GM18870 (cell line): ENCODE measurements around the gene CUL7.

Experiments used
- ATAC-seq: cut with Tn5 transposase; IDR thresholded peaks from one replicate; pipeline ENCODE4 v1.9.1; 2021; ENCODE audit warnings: moderate library complexity; ENCODE audit not compliant: unreplicated experiment

The CUL7 gene

DNA sequence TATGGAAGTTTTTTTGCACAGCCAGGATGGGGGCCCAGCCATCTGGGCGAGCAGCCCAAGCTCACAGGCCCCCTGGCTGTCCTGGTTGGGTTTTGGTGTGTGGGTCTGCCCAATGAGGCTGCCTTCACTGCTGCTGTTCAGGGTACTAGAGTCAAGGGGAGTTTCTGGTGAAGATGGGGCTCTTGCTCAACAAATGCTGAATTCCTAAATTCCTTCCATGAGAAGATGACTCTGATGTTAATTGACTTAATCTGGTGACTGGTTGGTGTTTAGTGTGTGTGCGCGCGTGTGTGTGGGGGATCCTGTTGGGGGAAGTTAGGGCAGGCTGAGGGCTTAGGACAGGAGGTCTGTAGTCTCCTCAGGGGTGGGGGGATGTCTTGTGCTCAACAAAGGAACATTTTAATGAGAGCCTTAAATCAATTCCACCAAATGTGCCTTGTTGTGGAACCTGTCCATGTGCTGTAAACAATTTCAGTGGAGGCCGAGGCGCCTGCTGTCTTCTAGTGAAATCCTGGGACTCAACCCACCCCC, 24.4 kb upstream of the CUL7 start:
- no peak for ATAC-seq

DNA sequence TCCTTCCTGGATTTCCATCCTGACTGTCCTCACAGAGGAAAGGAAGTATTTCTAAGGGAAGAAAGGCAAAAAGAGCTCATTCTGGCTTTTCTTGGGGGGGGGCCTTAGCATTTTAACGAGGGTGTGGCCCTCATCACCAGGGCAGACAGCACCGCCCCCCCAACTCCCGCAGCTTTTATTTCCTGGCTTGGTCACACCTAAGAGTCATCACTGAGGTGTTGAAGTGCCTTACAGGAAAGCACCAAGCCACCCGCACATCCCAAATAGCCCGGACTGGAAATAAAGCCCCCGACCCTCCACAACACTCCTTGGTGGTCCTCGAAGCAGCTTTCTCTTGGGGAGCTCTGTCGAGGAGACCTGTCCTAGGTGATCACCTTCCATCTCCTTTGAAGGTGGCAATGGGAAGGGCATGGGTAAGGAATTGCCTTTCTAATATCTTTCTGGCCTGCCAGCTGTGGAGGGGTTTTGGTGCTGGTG, 23.7 kb upstream of the CUL7 start:
- ATAC-seq: no peak

DNA sequence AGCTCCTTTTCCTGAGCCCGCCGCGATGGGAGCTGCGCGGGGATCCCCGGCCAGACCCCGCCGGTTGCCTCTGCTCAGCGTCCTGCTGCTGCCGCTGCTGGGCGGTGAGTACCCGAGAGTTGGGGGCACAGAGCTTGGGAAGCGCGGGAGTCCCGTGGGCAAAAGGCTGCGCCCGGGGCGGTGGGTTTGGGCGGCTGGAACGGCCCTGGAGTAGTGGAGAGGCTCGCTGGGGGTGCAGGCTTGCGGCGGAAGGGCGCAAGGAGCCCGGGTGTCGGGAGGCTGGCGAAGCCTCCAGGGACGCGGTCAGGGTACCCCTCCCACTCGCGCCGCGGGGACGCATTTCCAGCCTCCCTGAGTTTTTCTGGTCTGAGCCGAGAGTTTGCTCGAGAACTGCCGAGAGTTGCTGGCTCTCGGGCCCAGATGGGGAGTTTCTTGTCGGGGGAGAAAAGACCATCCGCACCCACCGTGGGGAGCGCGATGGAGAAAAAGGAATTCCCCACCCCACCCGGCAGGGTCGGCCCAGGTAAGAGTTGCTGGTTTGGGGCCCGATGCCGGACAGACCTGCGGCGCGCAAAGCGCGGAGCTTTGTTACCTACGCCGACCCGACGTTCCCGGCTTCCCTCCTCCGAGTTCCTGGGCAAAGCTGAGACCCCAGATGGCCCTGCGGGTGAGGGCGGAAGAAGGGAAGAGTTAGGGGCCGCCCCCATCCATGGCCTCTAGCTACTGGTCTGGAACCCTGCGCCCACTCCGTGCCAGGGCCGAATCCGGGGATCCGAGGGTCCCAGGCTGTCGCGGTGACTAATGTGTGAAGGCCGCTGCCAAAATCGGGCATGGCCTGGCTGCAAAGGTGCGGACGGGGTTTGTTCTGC, 23.0 kb upstream of the CUL7 start:
- no peak for ATAC-seq

DNA sequence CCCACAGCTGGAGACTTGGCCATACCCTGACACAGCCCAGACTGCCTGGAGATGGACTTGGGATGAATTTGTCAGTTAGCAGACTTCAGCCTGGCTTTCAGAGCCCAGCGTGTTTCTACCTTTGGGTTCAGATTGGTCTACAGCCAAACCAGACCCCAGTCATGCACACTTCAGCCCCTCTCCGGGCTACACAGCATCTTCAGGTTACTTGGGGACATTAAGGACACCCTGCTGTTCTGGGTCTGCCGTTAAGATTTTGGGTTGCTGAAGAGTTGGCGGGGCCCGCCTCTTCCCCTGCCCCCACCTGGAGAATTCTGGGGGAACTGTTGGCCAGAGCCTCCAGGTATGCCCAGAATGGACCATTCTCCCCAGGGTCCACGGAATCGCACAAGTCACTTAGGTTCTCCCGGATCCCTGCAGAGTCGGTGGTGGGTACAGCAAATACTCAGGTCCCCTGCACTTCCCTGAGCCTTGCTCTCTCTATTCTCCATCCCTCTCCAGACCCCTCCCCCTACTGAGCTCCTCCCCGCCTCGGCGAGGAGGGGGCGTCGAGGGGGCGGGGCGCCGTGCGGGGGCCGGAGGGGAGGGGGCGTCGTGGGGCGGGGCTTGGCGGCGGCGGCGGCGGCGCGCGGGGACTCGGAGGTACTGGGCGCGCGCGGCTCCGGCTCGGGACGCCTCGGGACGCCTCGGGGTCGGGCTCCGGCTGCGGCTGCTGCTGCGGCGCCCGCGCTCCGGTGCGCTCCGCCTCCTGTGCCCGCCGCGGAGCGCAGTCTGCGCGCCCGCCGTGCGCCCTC, 22.2 kb upstream of the CUL7 start, which contains the start of gene PTK7:
Gene PTK7 (plus strand): TSS at position 645 of the 794 bp plus-strand sequence. CDS start 175 bp downstream, outside the sequence.
- ATAC-seq: no peak

DNA sequence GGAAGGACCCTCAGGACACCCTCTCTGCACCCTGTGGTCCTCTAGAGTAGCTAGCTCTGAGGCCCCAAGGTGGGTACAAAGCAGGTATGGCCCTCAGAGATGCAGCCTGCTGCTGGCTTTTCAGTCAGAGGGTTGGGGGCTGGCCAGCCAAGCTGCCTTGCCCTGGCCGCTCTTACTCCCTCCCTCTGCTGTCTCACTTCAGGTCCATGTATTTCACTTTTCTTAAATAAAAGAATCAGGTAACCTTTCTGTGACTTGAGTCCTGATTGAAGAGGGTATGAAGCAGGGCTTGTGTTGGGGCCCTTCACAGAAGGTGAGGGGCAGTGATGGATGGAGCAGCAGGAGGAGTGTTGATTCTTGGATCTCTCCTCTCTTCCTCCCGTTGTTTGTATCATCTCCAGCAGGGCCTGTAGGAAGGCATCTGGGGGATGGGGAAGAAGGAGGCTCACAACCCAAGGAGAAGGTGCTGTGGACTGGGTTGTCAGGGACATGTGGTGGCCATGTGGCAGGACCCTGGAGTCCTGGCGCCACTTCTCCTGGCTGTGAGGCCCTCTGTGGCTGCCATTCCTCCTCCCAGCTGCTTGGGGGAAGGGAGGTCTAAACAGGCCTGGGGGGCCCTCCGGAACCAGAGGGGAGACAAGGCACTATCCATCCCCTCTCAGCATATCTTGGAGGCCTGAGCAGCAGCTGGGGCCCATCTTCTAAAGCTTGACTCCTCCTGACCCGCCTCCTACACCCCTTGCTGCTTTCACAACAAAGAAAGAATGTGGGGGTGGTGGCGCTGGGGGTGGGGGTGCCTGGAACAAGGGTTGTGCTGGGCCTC, 21.4 kb upstream of the CUL7 start:
- no peak for ATAC-seq

DNA sequence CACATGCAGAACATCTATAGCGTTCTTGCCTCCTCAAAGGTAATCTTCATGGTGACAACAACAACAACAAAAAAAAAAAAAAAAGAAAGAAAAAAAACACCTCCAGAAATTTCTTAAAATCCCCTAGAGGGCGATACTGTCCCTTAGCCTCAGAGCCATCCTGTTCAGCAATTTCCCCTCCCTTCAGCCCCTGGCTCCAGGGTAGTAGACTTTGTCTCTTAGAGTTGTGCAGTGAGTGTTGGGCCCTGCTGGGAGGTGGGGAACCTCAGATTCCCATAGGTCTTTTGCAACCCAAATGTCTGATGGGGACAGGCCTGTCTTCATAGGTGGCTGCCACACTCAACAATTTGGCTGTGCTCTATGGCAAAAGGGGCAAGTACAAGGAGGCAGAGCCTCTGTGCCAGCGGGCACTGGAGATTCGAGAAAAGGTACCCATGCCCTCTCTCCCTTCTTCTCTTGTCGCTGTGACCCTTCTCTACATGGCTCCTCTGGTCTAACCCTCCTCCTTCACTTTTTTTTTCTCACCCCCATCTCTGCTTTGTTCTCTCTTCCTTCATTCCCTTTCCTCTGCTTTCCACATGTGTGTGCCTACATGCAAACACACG, 16.5 kb upstream of the CUL7 start:
- no peak for ATAC-seq

DNA sequence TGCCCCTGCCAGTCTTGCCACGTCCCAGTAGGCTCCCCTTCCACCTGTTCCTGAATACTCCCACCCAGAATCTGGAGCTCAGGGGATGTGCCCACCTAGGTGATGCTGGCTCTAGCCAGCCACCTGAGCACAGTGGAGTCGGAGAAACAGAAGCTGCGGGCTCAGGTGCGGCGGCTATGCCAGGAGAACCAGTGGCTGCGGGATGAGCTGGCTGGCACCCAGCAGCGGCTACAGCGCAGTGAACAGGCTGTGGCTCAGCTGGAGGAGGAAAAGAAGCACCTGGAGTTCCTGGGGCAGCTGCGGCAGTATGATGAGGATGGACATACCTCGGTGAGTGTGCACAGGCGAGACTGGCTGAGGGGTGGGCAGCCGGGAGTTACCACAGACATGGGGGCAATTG, 9.2 kb upstream of the CUL7 start:
- no peak for ATAC-seq

DNA sequence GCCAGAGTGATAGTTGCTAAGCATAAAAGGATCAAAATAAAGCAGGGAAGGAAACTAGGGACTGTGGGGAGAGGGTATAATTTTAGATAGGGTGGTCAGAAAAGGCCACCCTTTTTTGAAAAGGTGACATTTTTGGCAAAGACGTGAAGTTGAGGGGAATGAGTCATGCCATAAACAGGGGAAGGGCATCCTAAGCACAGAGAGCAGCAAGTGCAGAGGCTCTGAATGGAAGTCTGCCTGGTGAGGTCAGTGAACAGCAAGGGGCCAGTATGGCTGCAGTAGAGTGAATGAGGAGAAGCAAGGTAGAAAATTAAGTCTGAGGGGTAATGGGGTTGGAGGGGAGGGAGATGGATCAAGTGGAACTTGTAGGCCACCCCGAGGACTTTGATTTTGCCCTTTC, 8.2 kb upstream of the CUL7 start:
- ATAC-seq: no peak

DNA sequence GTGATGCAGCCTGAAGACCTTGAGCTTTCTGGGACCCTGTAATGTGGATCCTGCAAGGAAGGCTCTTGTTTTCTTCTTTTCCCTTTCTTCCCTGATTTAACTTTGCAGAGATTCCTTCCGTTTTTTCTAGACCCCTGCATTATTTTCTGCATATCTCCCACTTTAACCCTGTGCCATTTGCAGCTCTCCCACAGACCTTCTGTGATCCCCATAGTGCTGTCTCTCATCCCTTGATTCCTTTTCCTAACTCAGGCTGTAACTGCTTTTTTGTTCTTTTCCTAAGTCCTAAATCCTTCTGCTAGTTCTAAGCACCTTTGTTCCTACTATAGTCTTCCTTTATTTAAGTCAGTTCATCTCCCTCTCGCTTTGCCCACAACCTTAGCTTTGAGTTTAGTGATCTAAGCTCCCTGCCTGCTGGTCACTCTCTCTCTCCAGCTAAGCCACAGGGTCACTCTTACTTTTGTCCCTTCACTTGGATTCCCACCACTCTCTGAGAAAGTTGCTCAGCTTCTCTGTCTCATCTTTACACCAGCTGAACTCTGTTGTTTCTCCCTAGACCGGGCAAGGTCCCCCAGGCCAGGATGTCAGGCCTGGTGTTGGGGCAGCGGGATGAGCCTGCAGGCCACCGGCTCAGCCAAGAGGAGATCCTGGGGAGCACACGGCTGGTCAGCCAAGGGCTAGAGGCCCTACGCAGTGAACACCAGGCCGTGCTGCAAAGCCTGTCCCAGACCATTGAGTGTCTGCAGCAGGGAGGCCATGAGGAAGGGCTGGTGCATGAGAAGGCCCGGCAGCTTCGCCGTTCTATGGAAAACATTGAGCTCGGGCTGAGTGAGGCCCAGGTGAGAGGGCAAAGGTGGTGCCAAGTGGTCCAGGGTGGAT, 7.3 kb upstream of the CUL7 start:
- no peak for ATAC-seq

DNA sequence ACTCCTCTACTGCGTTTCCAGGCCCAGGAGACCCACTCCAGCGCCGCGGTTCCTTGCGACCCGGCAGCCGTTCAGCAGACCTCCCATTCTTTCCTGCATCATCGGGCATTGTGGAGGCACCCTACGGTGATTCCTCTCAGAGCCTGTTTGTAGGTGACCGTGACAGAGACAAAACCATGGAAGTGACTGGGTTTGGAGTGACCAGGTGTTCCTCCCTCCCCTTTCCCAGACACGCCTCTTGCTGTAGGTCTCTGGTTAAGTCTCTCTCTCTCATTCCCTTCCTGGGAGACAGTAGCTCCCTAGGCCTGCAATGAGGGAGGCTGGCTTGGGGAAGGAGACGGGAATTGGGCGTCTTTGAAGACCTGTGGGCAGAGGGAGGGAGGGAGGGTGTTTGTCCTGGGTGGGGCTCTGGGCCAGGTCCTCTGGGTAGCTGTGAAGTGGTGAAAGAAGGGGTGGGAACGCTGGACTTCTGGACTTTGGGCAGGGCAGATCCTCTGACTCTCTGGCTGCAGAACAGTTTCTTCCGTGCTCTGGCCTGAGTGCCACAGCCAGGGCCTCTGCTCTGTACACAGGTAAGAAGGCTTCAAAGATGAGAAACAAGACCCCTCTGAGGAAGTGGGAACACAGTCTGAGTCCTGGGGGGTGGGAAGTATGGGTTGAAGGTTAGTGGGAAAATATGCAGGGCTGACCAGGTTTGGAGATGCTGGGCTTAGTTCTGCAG, 6.5 kb upstream of the CUL7 start:
- ATAC-seq: no peak

DNA sequence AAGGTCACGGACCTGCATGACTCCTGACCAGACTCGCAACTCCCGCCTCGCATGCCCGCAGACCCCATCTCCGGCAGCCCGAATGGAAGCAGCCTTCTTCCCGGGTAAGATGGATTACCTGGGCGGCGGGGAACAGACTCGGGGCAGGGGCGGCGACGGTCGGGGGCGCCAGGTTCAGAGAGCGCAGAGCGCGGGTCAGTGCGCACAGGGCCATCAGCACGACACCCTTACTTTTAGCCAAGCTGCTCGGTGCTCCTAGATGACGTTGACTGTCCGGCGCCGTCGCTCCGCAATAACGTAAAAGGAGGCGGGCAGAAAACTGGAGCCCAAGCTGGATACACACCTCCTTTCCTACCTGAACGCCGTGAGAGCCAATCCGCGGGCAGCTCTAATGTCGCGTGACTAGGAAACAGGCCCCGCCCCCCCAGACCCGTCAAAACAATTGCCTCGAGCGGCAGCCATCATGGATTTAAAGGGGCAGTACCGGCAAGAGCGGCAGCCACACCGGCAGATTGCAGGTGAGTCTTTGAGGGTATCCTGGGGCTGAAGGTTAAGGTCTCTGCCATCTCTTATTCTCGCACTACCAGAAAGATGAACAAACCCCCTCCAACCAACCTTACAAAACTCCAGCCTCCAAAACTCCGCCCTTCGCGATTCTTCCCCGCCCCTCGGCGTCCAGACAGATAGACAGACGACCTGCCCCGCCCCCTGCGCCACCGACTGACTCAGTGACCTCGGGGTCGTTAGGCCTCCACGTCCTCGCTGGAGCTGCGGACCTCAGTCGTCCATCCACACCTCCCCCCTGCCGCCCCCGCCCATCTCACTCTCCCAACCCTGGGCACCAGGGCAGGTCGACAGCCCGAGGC, 5.8 kb upstream of the CUL7 start, which contains the start of the genes KLC4 and MRPL2:
Gene KLC4 (plus strand): TSS at position 464 of the 866 bp plus-strand sequence. CDS start 1,705 bp downstream, outside the sequence.
Gene MRPL2 (minus strand): TSS at position 267 of the 866 bp plus-strand sequence. CDS start 53 bp downstream, at position 214.
- peak; percentile 66 for ATAC-seq

DNA sequence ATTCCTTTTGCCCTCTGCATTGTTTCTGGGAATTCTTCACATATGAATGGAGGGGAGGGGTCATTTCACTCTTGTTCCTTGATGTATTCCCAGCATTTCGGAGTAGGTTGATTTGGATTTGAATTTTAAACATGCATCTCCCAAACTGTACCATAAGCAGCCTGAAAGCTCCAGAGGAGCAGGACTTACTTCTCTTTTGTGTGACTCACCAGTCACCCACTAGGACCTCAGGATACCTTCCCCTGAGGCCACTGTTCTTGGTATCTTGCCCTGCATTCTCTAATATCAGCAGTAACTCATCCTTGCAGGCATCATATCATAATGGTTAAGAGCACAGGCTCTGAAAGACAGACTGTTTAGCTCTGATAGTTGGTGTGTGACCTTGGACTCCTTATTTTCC, 4.9 kb upstream of the CUL7 start:
- no peak for ATAC-seq

DNA sequence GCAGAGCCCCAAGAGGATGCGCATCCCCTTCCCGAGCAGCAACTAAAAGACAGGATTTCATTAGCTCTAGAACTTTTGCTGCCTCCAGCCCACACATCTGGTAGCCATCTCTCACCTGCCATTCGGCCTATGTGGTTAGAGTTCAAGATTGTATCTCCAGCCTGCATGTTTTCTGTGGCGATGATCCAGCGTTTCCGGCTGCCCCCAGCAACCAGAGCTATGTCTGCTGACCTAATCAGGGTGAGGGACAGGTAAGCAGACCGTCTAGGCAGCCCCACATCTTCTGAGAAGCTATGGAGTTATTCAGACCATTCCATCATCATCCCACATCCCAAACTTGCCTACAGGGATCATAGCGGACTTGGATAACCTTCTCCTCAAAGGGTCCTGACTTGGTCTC, 2.3 kb upstream of the CUL7 start:
- ATAC-seq: no peak

DNA sequence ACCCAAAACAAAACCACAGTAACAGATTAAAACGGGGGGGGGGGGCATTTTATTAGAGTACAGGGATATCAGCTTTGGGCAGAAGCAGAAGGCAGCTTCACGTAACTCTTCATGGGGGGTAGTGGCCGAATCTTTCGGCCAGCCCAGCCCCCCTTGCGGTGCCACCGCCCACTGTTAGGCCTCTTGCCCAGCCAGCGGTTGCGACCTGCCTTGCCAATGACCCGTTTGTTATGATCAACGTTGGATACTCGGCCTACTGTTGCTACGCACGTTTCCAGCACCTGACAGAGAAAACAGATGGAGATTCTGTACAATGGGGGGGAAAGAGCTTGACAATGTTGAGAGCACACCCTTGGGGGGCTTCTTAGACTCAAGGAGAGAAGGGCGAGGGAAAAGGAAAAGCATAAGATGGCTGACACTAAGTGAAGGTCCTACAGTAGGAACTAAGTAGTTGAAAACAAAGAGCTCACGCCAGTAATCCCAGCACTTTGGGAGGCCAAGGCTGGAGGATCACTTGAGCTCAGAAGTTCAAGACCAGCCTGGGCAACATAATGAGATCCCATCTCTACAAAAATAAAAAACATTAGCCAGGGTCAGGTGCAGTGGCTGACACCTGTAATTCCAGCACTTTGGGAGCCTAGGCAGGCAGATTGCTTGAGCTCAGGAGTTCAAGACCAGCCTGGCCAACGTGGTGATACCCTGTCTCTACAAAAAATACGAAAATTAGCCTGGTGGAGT, 724 bp upstream of the CUL7 start:
- no peak for ATAC-seq

DNA sequence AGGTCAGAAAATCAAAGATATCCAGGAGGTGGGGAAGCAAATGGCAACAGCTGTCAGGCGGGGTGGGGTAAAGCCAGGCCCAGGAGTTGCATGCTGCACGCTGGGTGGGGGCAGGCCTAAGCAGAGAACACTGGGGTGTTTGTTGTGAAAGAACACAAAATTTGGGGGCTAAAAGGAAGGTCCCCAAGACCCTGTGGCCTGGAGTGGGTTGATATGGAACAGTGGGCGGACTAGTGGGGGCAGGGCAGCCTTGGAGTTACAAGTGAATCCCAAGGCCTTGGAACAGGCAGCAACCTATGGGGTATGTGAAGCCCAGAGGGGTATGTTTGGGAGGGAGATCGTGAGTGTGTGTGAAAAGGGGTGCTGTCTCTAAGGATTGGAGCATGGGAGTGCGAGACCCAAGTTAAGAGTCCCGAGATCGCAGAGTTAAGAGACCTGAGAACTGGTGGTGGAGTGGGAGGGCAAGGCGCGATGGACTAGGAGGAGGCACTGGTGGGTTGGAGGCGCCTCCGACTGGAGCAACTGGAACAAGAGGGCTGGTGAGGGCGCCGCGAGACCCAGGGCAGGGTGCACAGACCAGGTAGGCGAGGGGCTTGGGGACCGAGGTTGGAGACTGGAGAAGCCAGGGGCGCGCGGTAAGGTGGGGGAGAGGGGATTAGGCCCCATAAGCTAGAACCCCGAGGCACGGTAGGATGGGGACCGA, 658 bp downstream of the CUL7 start:
- ATAC-seq: no peak

DNA sequence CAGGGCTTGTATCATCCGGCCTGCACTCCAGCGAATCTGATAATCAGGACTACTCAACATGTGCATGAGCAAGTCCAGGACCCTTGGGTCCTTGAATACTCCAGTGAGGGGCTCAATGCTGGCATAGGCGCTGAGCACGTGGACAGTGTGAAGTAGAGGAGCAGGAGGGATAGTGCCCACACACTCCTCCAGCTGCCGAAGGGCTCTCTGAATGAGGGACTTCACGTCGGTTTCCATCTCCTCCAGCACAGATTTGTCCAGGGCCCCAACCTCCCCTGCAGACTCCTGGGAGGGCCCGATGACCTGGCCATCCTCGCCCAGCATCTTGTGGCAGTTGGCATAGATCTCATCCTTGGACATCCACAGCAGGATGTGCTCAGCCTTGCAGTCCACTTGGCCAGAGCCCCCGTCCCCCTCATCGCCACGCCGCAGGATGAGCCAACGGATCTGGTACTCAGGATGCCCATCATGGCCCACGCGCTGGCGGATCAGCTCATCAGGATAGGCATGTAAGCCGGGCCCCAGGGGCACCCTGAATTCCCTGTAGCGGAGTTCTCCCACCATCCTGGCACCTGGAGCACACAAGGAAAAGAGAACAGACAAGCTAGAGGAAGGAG, 1.3 kb downstream of the CUL7 start:
- ATAC-seq: no peak
